Ovary (tissue), 9 donors: Measurements from ENCODE around the gene PRR30. TPM values are rescaled to one million over a fixed set of nuclear protein-coding genes. Genes with fewer than 3 reads are reported as not detected.

ENCODE experiments used
- DNase-seq, 5 donors: peaks; one replicate each; pipeline ENCODE4 v3.0.0-alpha.2; 2019 to 2020
- H3K27ac ChIP-seq, 2 donors: fragments of 200-600 bp; one replicate each; pipeline versions ENCODE4 v1.5.1 to v1.8.0; 2019 to 2022
- H3K27me3 ChIP-seq: fragments of 200-600 bp; one replicate; pipeline ENCODE4 v1.8.0; 2022
- H3K36me3 ChIP-seq: fragments of 200-600 bp; sonication (generic); one replicate; pipeline ENCODE4 v1.5.1; 2019
- H3K4me1 ChIP-seq: one replicate; pipeline ENCODE4 v1.8.1; 2013; ENCODE audit warnings: mild to moderate bottlenecking, moderate library complexity; ENCODE audit not compliant: insufficient read depth
- H3K4me3 ChIP-seq: fragments of 200-600 bp; sonication (generic); one replicate; pipeline ENCODE4 v1.5.1; 2017
- H3K9me3 ChIP-seq, 2 donors: fragments of 200-600 bp in 1 of 2; sonication (generic) in 1 of 2; one replicate each; pipeline versions ENCODE4 v1.5.1 to v1.8.1; 2013 to 2019; ENCODE audit warnings: mild to moderate bottlenecking in 1 of 2, moderate library complexity in 1 of 2
- CTCF ChIP-seq, 3 donors: fragments of 450-650 bp in 2 of 3; fragments of 200-600 bp in 1 of 3; IDR thresholded peaks; one replicate each; pipeline versions ENCODE4 v1.5.1 to v1.8.0; 2016 to 2022; ENCODE audit warnings: antibody characterized with exemption in 3 of 3, mild to moderate bottlenecking in 1 of 3
- EP300 ChIP-seq: sonication (generic); formaldehyde crosslinking; IDR thresholded peaks from one replicate; pipeline ENCODE4 v1.6.1; 2017; ENCODE audit warnings: antibody characterized with exemption
- POLR2A ChIP-seq: fragments of 450-650 bp; IDR thresholded peaks from one replicate; pipeline ENCODE4 v1.6.1; 2017; ENCODE audit warnings: antibody characterized with exemption, mild to moderate bottlenecking, moderate library complexity
- WGBS, 3 donors: extraction: QIAGEN DNeasy Blood & Tissue Kit in 1 of 3; methylation state at CpG; one replicate each; pipeline versions ENCODE4 v1.1.5 to v1.1.7; 2013 to 2017; 5-methylcytosine and 5-hydroxymethylcytosine counted together
- intact Hi-C, 4 donors: fragments of 100-400 bp; cut with DNase I; formaldehyde crosslinking; loops; one replicate each; pipeline versions ENCODE4 v1.11.0 to v1.15.1; 2022 to 2023
- polyA plus RNA-seq, 2 donors: library from polyadenylated mRNA; stranded (reverse); fragments of 200-250 nt in 1 of 2; fragments of 350-450 nt in 1 of 2; fragmentation: Illumina TruSeq in 1 of 2; extraction: RNeasy Lipid Tissue Mini Kit (QIAGEN cat#74804) in 1 of 2; gene quantifications; one replicate each; pipeline ENCODE4 v1.2.3, GENCODE V29; 2013 to 2014
- total RNA-seq, 7 donors: library from RNA; depleted of rRNA in 2 of 7; stranded (reverse); fragments of >200 nt in 2 of 7; fragmentation: NEBNext Ultra II Directional in 3 of 7; extraction: Animal tissue kit (Norgen Biotek cat#: 25700) in 3 of 7; gene quantifications; one replicate each; pipeline versions ENCODE4 v1.1.0 to v1.2.4, GENCODE V29; 2016 to 2023
- donor health status: DM: no; HTN: no; CAD: no; lungs with moderate emphysema.
- donor health status: DM: no; HTN: no; CAD: no.
- donor health status: Bipolar disorder and iron deficiency.
- donor health status: DM: yes; HTN: yes; CAD: no.
- donor health status: DM: no; HTN: no; CAD: no.
- donor health status: DM: yes; HTN: yes; CAD: no.

PRR30 gene
- total and polyA plus RNA-seq, 9 donors, result not detected

GRCh38 chr2:27175330-27175729 is 36.1 kb upstream of the PRR30 start:
- peaks cover 9% of the 10 kb centered on the region for H3K4me1 ChIP-seq
- TF ChIP-seq POLR2A (no peak), CTCF (IDR thresholded peaks at IDR 0.05) (no peak), EP300 (no peak)
- DNase-seq, result peak in 2 of 5 donors; percentile 52 to 69
- intact Hi-C loops, result no loop called here
- WGBS, 3 donors, result 57 to 58% (median 57%) methylated on average over 8 of the region's 8 CpGs
- no peaks in the 10 kb centered on the region for H3K9me3 ChIP-seq
- no peak overlapping the region for H3K4me3 ChIP-seq
- H3K27ac ChIP-seq, result no peak overlapping the region
- H3K36me3 ChIP-seq, result no peaks in the 10 kb centered on the region
- H3K27me3 ChIP-seq, result no peaks in the 10 kb centered on the region

GRCh38 chr2:27174638-27175037 is 35.4 kb upstream of the PRR30 start:
- intact Hi-C loops, result no loop called here
- H3K9me3 ChIP-seq, result no peaks in the 10 kb centered on the region
- 89 to 90% (median 89%) methylated on average over 6 of the region's 6 CpGs for WGBS, 3 donors
- H3K27me3 ChIP-seq, result no peaks in the 10 kb centered on the region
- H3K36me3 ChIP-seq, result no peaks in the 10 kb centered on the region
- H3K4me3 ChIP-seq, result no peak overlapping the region
- H3K27ac ChIP-seq, result no peak overlapping the region
- no peak for DNase-seq
- H3K4me1 ChIP-seq, result peaks cover 6% of the 10 kb centered on the region
- TF ChIP-seq CTCF (IDR thresholded peaks at IDR 0.05), result no peak
- no peak for TF ChIP-seq EP300
- TF ChIP-seq POLR2A, result no peak

GRCh38 chr2:27171351-27171848 is 32.2 kb upstream of the PRR30 start:
- H3K4me3 ChIP-seq, result no peak overlapping the region
- intact Hi-C loops, result no loop called here
- H3K9me3 ChIP-seq, result no peaks in the 10 kb centered on the region
- H3K36me3 ChIP-seq, result no peaks in the 10 kb centered on the region
- no peaks in the 10 kb centered on the region for H3K27me3 ChIP-seq
- WGBS, 3 donors, result 84 to 89% (median 85%) methylated on average over 8 of the region's 8 CpGs
- no peak for DNase-seq
- peaks cover 2% of the 10 kb centered on the region for H3K4me1 ChIP-seq
- TF ChIP-seq EP300 (no peak), CTCF (IDR thresholded peaks at IDR 0.05) (no peak), POLR2A (no peak)
- no peak overlapping the region for H3K27ac ChIP-seq

- TF ChIP-seq POLR2A (no peak), EP300 (no peak), CTCF (IDR thresholded peaks at IDR 0.05) (no peak)
- peaks cover 2% of the 10 kb centered on the region for H3K4me1 ChIP-seq
- intact Hi-C loops, result no loop called here
- H3K27me3 ChIP-seq, result no peaks in the 10 kb centered on the region
- no peak for DNase-seq
- 41 to 52% (median 46%) methylated on average over 6 of the region's 6 CpGs for WGBS, 3 donors
- no peak overlapping the region for H3K27ac ChIP-seq
- H3K36me3 ChIP-seq, result no peaks in the 10 kb centered on the region
- no peaks in the 10 kb centered on the region for H3K9me3 ChIP-seq
- no peak overlapping the region for H3K4me3 ChIP-seq
These were observed 31.5 kb upstream of the PRR30 start for GRCh38 chr2:27170581-27171337.
